Ovary (tissue), 9 donors: Measurements from ENCODE around the gene OLFML3. TPM values are rescaled to one million over a fixed set of nuclear protein-coding genes. Genes with fewer than 3 reads are reported as not detected.

Experiments used
- DNase-seq, 5 donors: peaks; one replicate each; pipeline ENCODE4 v3.0.0-alpha.2; 2019 to 2020
- H3K27ac ChIP-seq, 2 donors: fragments of 200-600 bp; one replicate each; pipeline versions ENCODE4 v1.5.1 to v1.8.0; 2019 to 2022
- H3K27me3 ChIP-seq: fragments of 200-600 bp; one replicate; pipeline ENCODE4 v1.8.0; 2022
- H3K36me3 ChIP-seq: fragments of 200-600 bp; sonication (generic); one replicate; pipeline ENCODE4 v1.5.1; 2019
- H3K4me1 ChIP-seq: one replicate; pipeline ENCODE4 v1.8.1; 2013; ENCODE audit warnings: mild to moderate bottlenecking, moderate library complexity; ENCODE audit not compliant: insufficient read depth
- H3K4me3 ChIP-seq: fragments of 200-600 bp; sonication (generic); one replicate; pipeline ENCODE4 v1.5.1; 2017
- H3K9me3 ChIP-seq, 2 donors: fragments of 200-600 bp in 1 of 2; sonication (generic) in 1 of 2; one replicate each; pipeline versions ENCODE4 v1.5.1 to v1.8.1; 2013 to 2019; ENCODE audit warnings: mild to moderate bottlenecking in 1 of 2, moderate library complexity in 1 of 2
- CTCF ChIP-seq, 3 donors: fragments of 450-650 bp in 2 of 3; fragments of 200-600 bp in 1 of 3; IDR thresholded peaks; one replicate each; pipeline versions ENCODE4 v1.5.1 to v1.8.0; 2016 to 2022; ENCODE audit warnings: antibody characterized with exemption in 3 of 3, mild to moderate bottlenecking in 1 of 3
- EP300 ChIP-seq: sonication (generic); formaldehyde crosslinking; IDR thresholded peaks from one replicate; pipeline ENCODE4 v1.6.1; 2017; ENCODE audit warnings: antibody characterized with exemption
- POLR2A ChIP-seq: fragments of 450-650 bp; IDR thresholded peaks from one replicate; pipeline ENCODE4 v1.6.1; 2017; ENCODE audit warnings: antibody characterized with exemption, mild to moderate bottlenecking, moderate library complexity
- WGBS, 3 donors: extraction: QIAGEN DNeasy Blood & Tissue Kit in 1 of 3; methylation state at CpG; one replicate each; pipeline versions ENCODE4 v1.1.5 to v1.1.7; 2013 to 2017; 5-methylcytosine and 5-hydroxymethylcytosine counted together
- intact Hi-C, 4 donors: fragments of 100-400 bp; cut with DNase I; formaldehyde crosslinking; loops; one replicate each; pipeline versions ENCODE4 v1.11.0 to v1.15.1; 2022 to 2023
- polyA plus RNA-seq, 2 donors: library from polyadenylated mRNA; stranded (reverse); fragments of 200-250 nt in 1 of 2; fragments of 350-450 nt in 1 of 2; fragmentation: Illumina TruSeq in 1 of 2; extraction: RNeasy Lipid Tissue Mini Kit (QIAGEN cat#74804) in 1 of 2; gene quantifications; one replicate each; pipeline ENCODE4 v1.2.3, GENCODE V29; 2013 to 2014
- total RNA-seq, 7 donors: library from RNA; depleted of rRNA in 2 of 7; stranded (reverse); fragments of >200 nt in 2 of 7; fragmentation: NEBNext Ultra II Directional in 3 of 7; extraction: Animal tissue kit (Norgen Biotek cat#: 25700) in 3 of 7; gene quantifications; one replicate each; pipeline versions ENCODE4 v1.1.0 to v1.2.4, GENCODE V29; 2016 to 2023
- donor health status: DM: no; HTN: no; CAD: no; lungs with moderate emphysema.
- donor health status: DM: no; HTN: no; CAD: no.
- donor health status: Bipolar disorder and iron deficiency.
- donor health status: DM: yes; HTN: yes; CAD: no.
- donor health status: DM: no; HTN: no; CAD: no.
- donor health status: DM: yes; HTN: yes; CAD: no.

Gene OLFML3
- total and polyA plus RNA-seq, 9 donors = 69.7 to 240 (median 139) TPM

GRCh38 chr1:113977906-113978305 lies 1.4 kb upstream of the OLFML3 start:
- peak overlapping the region in 1 of 2 donors; percentile 72 for H3K27ac ChIP-seq
- intact Hi-C loops = loop anchor here in 2 of 4 donors (5.0 to 10.0 kb wide), 2 partner anchors 143 to 304 kb away; no protein-coding TSS in a partner anchor
- DNase-seq = no peak
- peaks cover 12% of the 10 kb centered on the region for H3K4me1 ChIP-seq
- no peaks in the 10 kb centered on the region for H3K27me3 ChIP-seq
- no peak for TF ChIP-seq POLR2A
- no peak for TF ChIP-seq CTCF (IDR thresholded peaks at IDR 0.05)
- no peak for TF ChIP-seq EP300
- no peaks in the 10 kb centered on the region for H3K9me3 ChIP-seq
- H3K4me3 ChIP-seq = no peak overlapping the region
- 64 to 67% (median 66%) methylated on average over 3 of the region's 3 CpGs for WGBS, 3 donors
- H3K36me3 ChIP-seq = no peaks in the 10 kb centered on the region

GRCh38 chr1:113980110-113980509 lies 836 bp downstream of the OLFML3 start:
- H3K36me3 ChIP-seq = no peaks in the 10 kb centered on the region
- peak overlapping the region; percentile 36 to 72 for H3K27ac ChIP-seq
- H3K4me1 ChIP-seq = peaks cover 22% of the 10 kb centered on the region
- DNase-seq = peak; percentile 85 to 90 (median 88)
- no peak for TF ChIP-seq CTCF (IDR thresholded peaks at IDR 0.05)
- no peak for TF ChIP-seq EP300
- TF ChIP-seq POLR2A = no peak
- intact Hi-C loops = loop anchor here in 2 of 4 donors (2.0 to 5.0 kb wide), 2 partner anchors 302 to 305 kb away; no protein-coding TSS in a partner anchor
- H3K4me3 ChIP-seq = peak overlapping the region; percentile 35
- WGBS, 3 donors = 15 to 18% (median 16%) methylated on average over 10 of the region's 10 CpGs
- H3K9me3 ChIP-seq = no peaks in the 10 kb centered on the region
- H3K27me3 ChIP-seq = no peaks in the 10 kb centered on the region

- Histone ChIP-seq H3K27me3 (no peaks in the 10 kb centered on the region), H3K36me3 (no peaks in the 10 kb centered on the region), H3K4me1 (peaks cover 17% of the 10 kb centered on the region), H3K9me3 (no peaks in the 10 kb centered on the region), H3K4me3 (peak overlapping the region; percentile 26), H3K27ac (peak overlapping the region; percentile 53 to 72)
- intact Hi-C loops = loop anchor here in 2 of 4 donors (2.0 to 5.0 kb wide), 2 partner anchors 300 to 303 kb away; no protein-coding TSS in a partner anchor
- no peak for TF ChIP-seq POLR2A
- TF ChIP-seq EP300 = no peak
- TF ChIP-seq CTCF (IDR thresholded peaks at IDR 0.05) = no peak
- 9 to 10% (median 10%) methylated on average over 18 of the region's 18 CpGs for WGBS, 3 donors
- peak; percentile 71 to 78 (median 77) for DNase-seq
These were observed 3.0 kb downstream of the OLFML3 start for GRCh38 chr1:113981962-113982931.

- H3K4me3 ChIP-seq = peak overlapping the region; percentile 26
- peaks cover 17% of the 10 kb centered on the region for H3K4me1 ChIP-seq
These were observed 3.7 kb downstream of the OLFML3 start for GRCh38 chr1:113982949-113983348.

More at GRCh38 chr1:113982949-113983348, 3.7 kb downstream of the OLFML3 start:
- no peaks in the 10 kb centered on the region for H3K36me3 ChIP-seq
- H3K27me3 ChIP-seq = no peaks in the 10 kb centered on the region
- WGBS, 3 donors = 20 to 38% (median 35%) methylated on average over 5 of the region's 5 CpGs
- H3K27ac ChIP-seq = peak overlapping the region; percentile 53 to 72
- peak in 2 of 5 donors; percentile 35 to 38 for DNase-seq
- intact Hi-C loops = loop anchor here in 1 of 4 donors (5.0 kb wide), 1 partner anchor 299 kb away; no protein-coding TSS in a partner anchor
- no peaks in the 10 kb centered on the region for H3K9me3 ChIP-seq
- no peak for TF ChIP-seq CTCF (IDR thresholded peaks at IDR 0.05)
